ENCODE data around the gene ADAM33. TPM values are rescaled to one million over a fixed set of nuclear protein-coding genes. Genes with fewer than 3 reads are reported as not detected.

Gene ADAM33
- 0.05 to 0.09 TPM (median 0.08 TPM) in 4 of 5 replicates, not detected in the other for total RNA-seq (2022; extraction: Qiagen RNA extraction)

GRCh38 chr20:3681931-3682781 lies at the start of gene ADAM33:
TSS of gene ADAM33 (minus strand) at chr20:3682010. CDS start at chr20:3682004, 6 bp downstream.

GRCh38 chr20:3712279-3712873 lies 30.6 kb upstream of the ADAM33 start, which contains the start of gene SIGLEC1:
TSS of gene SIGLEC1 (minus strand) at chr20:3712600. CDS start at chr20:3707128, 5,472 bp downstream.

DNA sequence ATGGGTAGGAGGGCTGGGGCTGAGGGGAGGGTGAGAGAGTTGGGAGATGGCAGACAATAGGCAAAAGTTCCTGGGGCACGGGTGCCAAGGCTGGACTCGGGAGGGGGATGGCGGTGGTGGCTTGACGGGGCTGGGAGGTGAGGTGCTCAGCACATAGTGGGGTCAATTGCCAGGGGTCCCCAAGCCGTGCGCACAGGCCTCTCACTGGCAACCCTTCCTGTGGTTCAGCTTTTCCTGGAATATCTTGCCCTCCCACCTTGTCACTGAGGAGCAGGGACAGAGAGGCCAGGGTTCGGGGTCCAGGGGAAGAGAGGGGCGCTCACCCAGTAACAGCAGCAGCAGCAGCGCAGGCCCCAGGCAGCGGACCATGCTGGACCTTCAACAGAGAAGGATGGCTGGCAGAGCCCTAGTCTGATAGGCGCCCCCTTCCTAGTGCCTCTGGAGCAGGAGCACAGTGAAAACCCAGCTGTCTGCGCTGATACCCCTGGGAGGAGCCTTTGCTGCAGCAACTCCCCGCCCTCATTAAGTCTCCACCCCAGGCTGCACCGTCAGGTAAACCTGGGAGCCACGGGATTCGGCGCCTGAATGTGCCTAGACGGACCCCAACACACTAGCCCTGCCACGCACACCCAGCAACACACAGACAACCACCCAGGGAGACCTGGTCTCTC lies 18.6 kb downstream of the ADAM33 start, which contains the start of gene GFRA4:
Gene GFRA4 (minus strand): TSS at position 369 of the 671 bp plus-strand sequence. CDS start 0 bp downstream, at position 369.

Other genes with a start within 250 kb of the ADAM33 start
- gene ATRN, start 211.0 kb downstream of the ADAM33 start, total RNA-seq (2022; extraction: Qiagen RNA extraction), result 17.9 to 26.4 TPM (median 25.5 TPM) in 5 replicates
- gene GFRA4, start 18.6 kb downstream of the ADAM33 start, total RNA-seq (2022; extraction: Qiagen RNA extraction), result not detected in 5 replicates
- gene SIGLEC1, start 30.6 kb upstream of the ADAM33 start, total RNA-seq (2022; extraction: Qiagen RNA extraction), result 0.01 to 0.02 TPM (median 0.02 TPM) in 3 of 5 replicates, not detected in the others
- 0.25 to 0.74 TPM (median 0.53 TPM) in 5 replicates for gene HSPA12B, start 50.7 kb upstream of the ADAM33 start, total RNA-seq (2022; extraction: Qiagen RNA extraction)
- 101 to 173 TPM (median 159 TPM) in 5 replicates for gene ADISSP, start 85.7 kb upstream of the ADAM33 start, total RNA-seq (2022; extraction: Qiagen RNA extraction)
- gene SPEF1, start 99.4 kb upstream of the ADAM33 start, total RNA-seq (2022; extraction: Qiagen RNA extraction), result 1.3 to 2.4 TPM (median 1.9 TPM) in 5 replicates
- 91.9 to 125 TPM (median 122 TPM) in 5 replicates for gene CENPB, start 104.7 kb upstream of the ADAM33 start, total RNA-seq (2022; extraction: Qiagen RNA extraction)
- gene CDC25B, start 114.3 kb upstream of the ADAM33 start, total RNA-seq (2022; extraction: Qiagen RNA extraction), result 175 to 224 TPM (median 220 TPM) in 5 replicates
- 13.9 to 18.8 TPM (median 18.3 TPM) in 5 replicates for gene AP5S1, start 138.5 kb upstream of the ADAM33 start, total RNA-seq (2022; extraction: Qiagen RNA extraction)
- gene MAVS, start 164.8 kb upstream of the ADAM33 start, total RNA-seq (2022; extraction: Qiagen RNA extraction), result 17.1 to 22.8 TPM (median 21.8 TPM) in 5 replicates
- 54.4 to 62.4 TPM (median 55.7 TPM) in 5 replicates for gene PANK2, start 207.4 kb upstream of the ADAM33 start, total RNA-seq (2022; extraction: Qiagen RNA extraction)

Measured in A549 treated with Mapracorat at 1 μM for 4 hours (cell line).